Dermis microvascular lymphatic vessel endothelial cell (primary cell): ENCODE data around the gene DYRK2. TPM values are rescaled to one million over a fixed set of nuclear protein-coding genes. Genes with fewer than 3 reads are reported as not detected.
"Not testable (repeated sequence)": the region's sequence is repeated elsewhere in the genome, so short reads cannot be mapped to it uniquely, and the experiment has no call there.

Experiments used
- DNase-seq, 2 donors: peaks; one replicate each; pipeline versions ENCODE4 v3.0.0 to v3.0.0-alpha.2; 2010; ENCODE audit warnings: low read depth in 2 of 2
- total RNA-seq: library from RNA; depleted of rRNA; stranded (reverse); fragments of >200 nt; gene quantifications from 2 replicates; pipeline ENCODE4 v1.2.1, GENCODE V29; 2014

Gene DYRK2
- total RNA-seq, 1 donor from 2014 or later = 4.7 TPM

GRCh38 chr12:67669934-67670631 is 21.5 kb downstream of the DYRK2 start:
- peak in 1 of 2 donors; percentile 31 for DNase-seq

- peak in 1 of 2 donors; percentile 31 for DNase-seq
These were observed 22.9 kb downstream of the DYRK2 start for GRCh38 chr12:67671419-67671818.

GRCh38 chr12:67671892-67672291 is 23.3 kb downstream of the DYRK2 start:
- peak in 1 of 2 donors; percentile 42 for DNase-seq

GRCh38 chr12:67672507-67672906 is 24.0 kb downstream of the DYRK2 start:
- DNase-seq = not testable (repeated sequence)

GRCh38 chr12:67673509-67673908 is 25.0 kb downstream of the DYRK2 start:
- DNase-seq = not testable (repeated sequence)

GRCh38 chr12:67674417-67674816 is 25.9 kb downstream of the DYRK2 start:
- no peak for DNase-seq

- no peak for DNase-seq
These were observed 28.1 kb downstream of the DYRK2 start for GRCh38 chr12:67676624-67677023.

GRCh38 chr12:67677166-67677565 is 28.6 kb downstream of the DYRK2 start:
- DNase-seq = no peak

- DNase-seq = peak in 1 of 2 donors; percentile 78
These were observed 32.7 kb downstream of the DYRK2 start for GRCh38 chr12:67681105-67681778.

- DNase-seq = no peak
These were observed 33.5 kb downstream of the DYRK2 start for GRCh38 chr12:67681941-67682620.

- DNase-seq = no peak
These were observed 40.8 kb downstream of the DYRK2 start for GRCh38 chr12:67689385-67689784.

- DNase-seq = no peak
These were observed 42.1 kb downstream of the DYRK2 start for GRCh38 chr12:67690656-67691055.

GRCh38 chr12:67691220-67691619 is 42.7 kb downstream of the DYRK2 start:
- DNase-seq = no peak

- no peak for DNase-seq
These were observed 43.6 kb downstream of the DYRK2 start for GRCh38 chr12:67692135-67692534.

- DNase-seq = no peak
These were observed 44.4 kb downstream of the DYRK2 start for GRCh38 chr12:67692966-67693365.

- no peak for DNase-seq
These were observed 45.3 kb downstream of the DYRK2 start for GRCh38 chr12:67693894-67694293.

- DNase-seq = no peak
These were observed 45.9 kb downstream of the DYRK2 start for GRCh38 chr12:67694306-67694900.

- no peak for DNase-seq
These were observed 47.4 kb downstream of the DYRK2 start for GRCh38 chr12:67695974-67696373.

GRCh38 chr12:67697443-67697842 is 48.9 kb downstream of the DYRK2 start:
- DNase-seq = no peak

GRCh38 chr12:67697967-67698366 is 49.4 kb downstream of the DYRK2 start:
- no peak for DNase-seq

- no peak for DNase-seq
These were observed 50.4 kb downstream of the DYRK2 start for GRCh38 chr12:67698672-67699581.
